Measurements from ENCODE around the gene ESRRB. TPM values are rescaled to one million over a fixed set of nuclear protein-coding genes. Genes with fewer than 3 reads are reported as not detected.

Gene ESRRB
- total and polyA plus RNA-seq, 2 experiments from 2014 or later, result 6.6 to 11.0 TPM

DNA sequence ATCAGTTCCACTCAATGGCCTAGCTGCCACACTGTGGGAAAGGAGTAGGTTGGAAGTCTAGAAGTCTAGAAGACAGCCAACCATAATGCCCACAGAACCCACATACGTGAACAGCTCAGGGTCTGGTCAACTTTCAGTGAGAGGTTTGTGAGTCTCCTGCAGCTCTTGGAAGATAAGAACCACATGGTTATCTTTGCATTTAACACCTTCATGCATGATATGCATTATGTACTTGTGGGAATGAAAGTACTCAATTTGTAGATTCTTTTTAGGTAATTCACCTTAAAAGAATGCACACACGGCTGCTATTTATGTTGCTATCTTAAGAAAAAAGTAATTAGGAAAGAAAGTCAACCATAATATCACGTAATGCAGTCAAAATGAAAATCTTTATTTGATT lies 126.7 kb downstream of the ESRRB start:
- Histone ChIP-seq H3K36me3 (no peaks in the 10 kb centered on the region), H3K4me1 (ENCODE audit: low read depth) (no peaks in the 10 kb centered on the region), H3K4me3 (no peak overlapping the region), H3K27me3 (no peaks in the 10 kb centered on the region), H3K9me3 (ENCODE audit: low read depth) (no peaks in the 10 kb centered on the region), H3K27ac (no peak overlapping the region)
- TF ChIP-seq, protein P1, sequence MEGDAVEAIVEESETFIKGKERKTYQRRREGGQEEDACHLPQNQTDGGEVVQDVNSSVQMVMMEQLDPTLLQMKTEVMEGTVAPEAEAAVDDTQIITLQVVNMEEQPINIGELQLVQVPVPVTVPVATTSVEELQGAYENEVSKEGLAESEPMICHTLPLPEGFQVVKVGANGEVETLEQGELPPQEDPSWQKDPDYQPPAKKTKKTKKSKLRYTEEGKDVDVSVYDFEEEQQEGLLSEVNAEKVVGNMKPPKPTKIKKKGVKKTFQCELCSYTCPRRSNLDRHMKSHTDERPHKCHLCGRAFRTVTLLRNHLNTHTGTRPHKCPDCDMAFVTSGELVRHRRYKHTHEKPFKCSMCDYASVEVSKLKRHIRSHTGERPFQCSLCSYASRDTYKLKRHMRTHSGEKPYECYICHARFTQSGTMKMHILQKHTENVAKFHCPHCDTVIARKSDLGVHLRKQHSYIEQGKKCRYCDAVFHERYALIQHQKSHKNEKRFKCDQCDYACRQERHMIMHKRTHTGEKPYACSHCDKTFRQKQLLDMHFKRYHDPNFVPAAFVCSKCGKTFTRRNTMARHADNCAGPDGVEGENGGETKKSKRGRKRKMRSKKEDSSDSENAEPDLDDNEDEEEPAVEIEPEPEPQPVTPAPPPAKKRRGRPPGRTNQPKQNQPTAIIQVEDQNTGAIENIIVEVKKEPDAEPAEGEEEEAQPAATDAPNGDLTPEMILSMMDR (IDR thresholded peaks at IDR 0.05; ENCODE audit: low read depth, low read length), result no peak
- no peak for DNase-seq (ENCODE audit: low read depth in 1 of 2, low spot score in 1 of 2)

DNA sequence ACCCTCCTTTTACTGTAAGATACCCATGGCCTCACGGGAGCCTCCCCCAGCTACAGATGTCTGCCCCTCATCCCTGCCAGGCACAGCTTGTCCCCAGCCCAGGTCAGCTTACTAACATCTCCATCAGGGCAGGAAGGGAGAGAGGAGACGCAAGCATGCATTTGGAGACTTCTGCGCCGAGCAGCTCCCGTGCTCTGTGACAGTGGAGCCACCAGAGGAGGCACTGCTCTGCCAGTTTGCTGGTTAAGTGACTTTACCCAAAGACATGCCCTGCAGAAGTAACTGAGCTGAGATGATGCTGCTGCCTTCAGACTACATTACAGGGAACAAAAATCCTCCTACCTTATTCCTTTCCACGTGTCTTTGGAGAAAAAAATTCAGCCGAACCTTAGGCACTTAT lies 133.4 kb downstream of the ESRRB start:
- DNase-seq (ENCODE audit: low read depth in 1 of 2, low spot score in 1 of 2), result no peak
- no peak overlapping the region for H3K27ac ChIP-seq
- TF ChIP-seq, protein P1 (IDR thresholded peaks at IDR 0.05; ENCODE audit: low read depth, low read length), result no peak
- H3K4me3 ChIP-seq, result no peak overlapping the region
- H3K9me3 ChIP-seq (ENCODE audit: low read depth), result no peaks in the 10 kb centered on the region
- H3K36me3 ChIP-seq, result no peaks in the 10 kb centered on the region
- no peaks in the 10 kb centered on the region for H3K27me3 ChIP-seq
- no peaks in the 10 kb centered on the region for H3K4me1 ChIP-seq (ENCODE audit: low read depth)

DNA sequence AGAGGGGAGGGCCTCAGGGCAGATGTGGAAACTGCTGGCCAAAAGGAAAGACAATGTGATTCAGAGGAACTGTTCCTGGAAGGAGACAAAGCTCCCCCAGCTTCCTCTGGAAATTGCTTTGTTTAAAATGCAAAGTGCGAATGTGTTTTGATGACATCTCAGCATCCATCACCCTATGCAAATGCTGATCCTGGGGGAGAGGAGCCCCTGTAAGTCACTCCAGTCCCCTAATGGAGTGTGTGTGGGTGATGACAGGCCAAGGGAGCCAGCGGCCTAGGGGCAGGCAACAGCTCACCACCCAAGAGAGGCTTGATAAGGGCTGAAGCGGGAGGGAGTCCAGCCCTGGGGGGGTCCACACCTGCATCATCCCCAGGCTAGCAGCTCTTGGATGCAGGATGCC lies 134.2 kb downstream of the ESRRB start:
- TF ChIP-seq, protein P1 (IDR thresholded peaks at IDR 0.05; ENCODE audit: low read depth, low read length), result no peak
- no peaks in the 10 kb centered on the region for H3K9me3 ChIP-seq (ENCODE audit: low read depth)
- no peak overlapping the region for H3K4me3 ChIP-seq
- H3K27me3 ChIP-seq, result no peaks in the 10 kb centered on the region
- H3K27ac ChIP-seq, result no peak overlapping the region
- H3K36me3 ChIP-seq, result no peaks in the 10 kb centered on the region
- H3K4me1 ChIP-seq (ENCODE audit: low read depth), result no peaks in the 10 kb centered on the region
- no peak for DNase-seq (ENCODE audit: low read depth in 1 of 2, low spot score in 1 of 2)

DNA sequence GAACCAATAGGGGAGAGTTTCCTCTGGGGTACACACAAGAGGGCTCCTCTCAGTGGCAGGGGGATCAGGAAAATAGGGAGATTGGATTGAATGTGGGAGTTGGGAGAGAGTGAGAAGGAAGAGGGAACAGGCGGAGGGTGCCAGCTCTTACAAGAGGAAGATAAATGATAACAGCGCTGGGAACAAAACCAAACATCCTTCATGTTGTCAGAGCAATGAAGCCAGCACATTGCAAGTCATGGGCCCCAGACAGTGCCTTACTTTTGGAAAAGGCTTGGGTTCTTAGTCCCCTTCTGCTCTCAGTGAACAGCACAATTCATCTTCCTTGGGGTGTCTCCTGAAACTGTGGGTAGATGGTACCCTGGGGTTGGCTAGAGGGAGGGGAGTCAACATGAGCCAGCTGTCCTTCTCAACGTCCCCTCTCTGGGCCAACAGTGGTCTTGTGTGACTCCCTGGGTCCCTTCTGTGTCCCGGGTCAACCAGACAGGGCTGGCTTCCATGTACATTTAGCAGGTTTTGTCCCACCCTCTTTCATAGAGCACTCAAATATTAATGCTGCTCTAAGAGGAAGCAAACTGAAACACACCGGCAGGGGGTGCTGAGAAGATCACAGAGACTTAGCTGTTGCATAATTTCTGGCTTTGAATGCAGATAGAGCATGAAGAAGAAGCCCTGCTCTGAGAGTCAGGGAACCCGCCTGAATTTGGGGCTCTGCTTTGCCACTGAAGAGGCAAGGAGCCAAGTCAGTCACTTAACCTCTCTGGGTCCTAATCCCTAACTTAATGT lies 138.5 kb downstream of the ESRRB start:
- H3K9me3 ChIP-seq (ENCODE audit: low read depth), result no peaks in the 10 kb centered on the region
- peak in 1 of 2 donors; percentile 19 for DNase-seq (ENCODE audit: low read depth in 1 of 2, low spot score in 1 of 2)
- TF ChIP-seq, protein P1 (IDR thresholded peaks at IDR 0.05; ENCODE audit: low read depth, low read length), result peak; percentile 17
- H3K4me1 ChIP-seq (ENCODE audit: low read depth), result no peaks in the 10 kb centered on the region
- no peaks in the 10 kb centered on the region for H3K36me3 ChIP-seq
- no peak overlapping the region for H3K4me3 ChIP-seq
- H3K27me3 ChIP-seq, result no peaks in the 10 kb centered on the region
- no peak overlapping the region for H3K27ac ChIP-seq

DNA sequence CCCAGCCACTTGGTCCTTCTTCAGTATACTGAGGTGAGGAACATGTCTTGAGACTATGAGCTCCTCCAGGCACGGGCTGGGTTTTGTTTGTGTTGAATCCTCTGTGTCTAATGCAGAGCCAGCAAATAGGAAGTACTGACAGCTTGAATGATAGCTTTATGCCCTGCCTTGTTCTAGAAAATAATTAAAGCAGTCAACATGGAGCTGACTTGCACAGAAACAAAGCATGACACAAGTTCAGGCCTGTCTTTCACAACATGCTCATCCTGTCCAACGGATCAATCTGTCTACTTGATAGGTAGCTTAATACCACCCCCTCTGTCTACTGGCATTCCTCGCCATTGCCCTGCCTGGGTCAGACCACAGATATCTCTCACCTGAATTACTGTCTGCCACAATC lies 140.9 kb downstream of the ESRRB start:
- no peaks in the 10 kb centered on the region for H3K9me3 ChIP-seq (ENCODE audit: low read depth)
- H3K27me3 ChIP-seq, result no peaks in the 10 kb centered on the region
- H3K4me3 ChIP-seq, result no peak overlapping the region
- H3K4me1 ChIP-seq (ENCODE audit: low read depth), result no peaks in the 10 kb centered on the region
- no peaks in the 10 kb centered on the region for H3K36me3 ChIP-seq
- TF ChIP-seq, protein P1 (IDR thresholded peaks at IDR 0.05; ENCODE audit: low read depth, low read length), result no peak
- no peak for DNase-seq (ENCODE audit: low read depth in 1 of 2, low spot score in 1 of 2)
- no peak overlapping the region for H3K27ac ChIP-seq
